Measurements from ENCODE around the gene LSG1.

GRCh38 chr3:194673761-194674160 is 1.8 kb upstream of the LSG1 start:
- TF ChIP-seq OSR1 (CRISPR knock-in tag; IDR thresholded peaks at IDR 0.05) (no peak), ZFP3 (CRISPR knock-in tag; IDR thresholded peaks at IDR 0.05) (no peak), ARNTL (CRISPR knock-in tag; IDR thresholded peaks at IDR 0.05; ENCODE audit: borderline replicate concordance, low read depth) (no peak), ZFP30 (CRISPR knock-in tag; IDR thresholded peaks at IDR 0.05) (no peak), GLIS3 (CRISPR knock-in tag; IDR thresholded peaks at IDR 0.05) (no peak), PATZ1 (CRISPR knock-in tag; IDR thresholded peaks at IDR 0.05; ENCODE audit: borderline replicate concordance) (no peak)
